Activated CD4-positive, alpha-beta T cell treated with anti-CD3 and anti-CD28 coated beads, Interleukin-2, amount 50 U/mL, for 1 hour (primary cell): ENCODE measurements around the gene MAGI2.
"Not testable (repeated sequence)": the region's sequence is repeated elsewhere in the genome, so short reads cannot be mapped to it uniquely, and the experiment has no call there.

Source experiments
- DNase-seq: peaks from one replicate; pipeline ENCODE4 v3.0.0-alpha.2; 2020

Gene MAGI2

DNA sequence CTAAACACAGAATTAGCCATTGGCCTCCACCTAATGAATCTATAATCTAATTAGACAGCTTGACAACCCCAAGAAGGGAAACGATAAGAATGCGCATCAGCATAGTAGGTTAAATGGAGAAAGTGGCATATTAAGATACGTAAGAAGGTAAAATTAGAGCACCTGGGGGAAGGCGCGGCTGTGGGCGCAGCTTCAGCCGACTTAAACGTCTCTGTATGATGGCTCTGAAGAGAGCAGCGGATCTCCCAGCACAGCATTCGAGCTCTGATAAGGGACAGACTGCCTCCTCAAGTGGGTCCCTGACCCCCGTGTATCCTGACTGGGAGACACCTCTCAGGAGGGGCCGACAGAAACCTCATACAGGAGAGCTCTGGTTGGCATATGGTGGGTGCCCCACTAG, 1136.1 kb downstream of the MAGI2 start:
- DNase-seq, result no peak

DNA sequence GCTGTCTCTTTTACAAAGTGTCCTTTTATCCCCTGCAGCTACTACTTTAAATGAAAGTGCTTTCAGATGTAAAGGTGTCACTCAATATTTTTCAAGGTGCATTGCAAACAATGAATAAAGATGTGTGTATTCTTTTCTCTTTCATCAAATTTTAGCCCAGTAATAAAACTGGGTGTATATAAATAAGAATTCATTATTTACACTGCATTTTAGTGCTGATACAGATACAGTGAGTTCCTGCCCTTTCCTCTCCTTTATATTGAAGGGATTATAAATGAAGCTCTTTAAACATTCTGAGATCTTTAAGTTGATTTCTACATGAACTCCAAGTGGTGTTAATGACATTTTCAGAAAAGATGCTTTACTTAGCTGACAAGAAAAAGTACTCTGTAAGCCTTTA, 1137.4 kb downstream of the MAGI2 start:
- no peak for DNase-seq

DNA sequence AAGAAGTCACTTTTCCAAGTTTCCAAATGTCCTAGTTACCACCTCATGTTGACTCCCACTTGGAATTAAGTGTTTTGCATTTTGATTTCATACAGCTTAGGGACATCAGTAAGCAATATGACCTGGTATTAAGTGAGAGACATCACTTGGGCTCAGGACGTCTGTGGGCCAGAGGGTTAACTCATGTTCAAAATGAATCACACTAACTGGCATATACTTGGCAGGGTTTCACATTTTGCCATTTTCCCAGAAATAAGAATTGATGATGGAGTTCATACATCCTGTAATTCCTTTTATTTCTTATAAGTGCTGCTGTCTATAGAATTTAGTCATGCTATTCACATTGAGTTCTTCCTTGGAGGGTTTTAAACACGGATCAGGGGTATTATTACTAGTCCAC, 1138.3 kb downstream of the MAGI2 start:
- DNase-seq, result no peak

GRCh38 chr7:78311181-78311580, 1142.3 kb downstream of the MAGI2 start:
- DNase-seq, result no peak

- no peak for DNase-seq
Measured at GRCh38 chr7:78307892-78308291, 1145.6 kb downstream of the MAGI2 start.

- DNase-seq, result no peak
Measured at GRCh38 chr7:78306634-78307033, 1146.8 kb downstream of the MAGI2 start.

DNA sequence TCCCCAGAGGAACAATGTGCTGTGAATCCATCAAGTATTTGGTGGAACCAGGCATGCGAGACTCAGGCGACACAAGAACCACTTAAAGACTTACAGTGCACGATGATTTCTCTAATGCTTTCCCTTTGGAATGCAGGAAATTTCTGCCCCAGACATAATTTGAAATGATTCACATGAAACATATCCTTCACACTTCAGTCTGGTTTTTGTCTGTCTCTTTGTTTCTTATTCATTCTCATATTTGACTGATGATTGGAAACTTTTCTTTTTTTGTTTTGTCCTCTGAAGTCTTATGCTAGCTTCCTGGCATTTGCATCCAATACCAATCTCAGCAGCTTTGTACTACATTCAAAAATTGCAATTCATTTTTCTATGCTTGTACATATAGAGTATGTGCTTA, 1152.1 kb downstream of the MAGI2 start:
- no peak for DNase-seq

DNA sequence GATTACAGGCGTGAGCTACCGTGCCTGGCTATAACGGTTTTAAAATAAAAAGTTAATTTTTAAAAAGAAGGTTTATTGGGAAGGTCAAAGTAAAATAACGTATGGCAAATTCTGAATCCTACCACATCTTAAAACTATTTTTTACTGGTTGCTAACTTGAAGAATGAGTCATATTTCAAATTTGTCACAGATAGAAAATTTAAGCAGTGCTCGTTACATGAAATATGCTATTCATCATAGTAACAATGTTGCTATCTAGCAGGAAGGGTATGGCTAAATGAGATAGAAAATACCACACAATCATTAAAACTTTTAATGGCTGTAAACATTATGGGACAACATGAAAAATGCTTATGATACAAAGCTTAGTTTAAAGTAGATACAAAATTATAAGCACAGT, 1154.4 kb downstream of the MAGI2 start:
- DNase-seq, result no peak

DNA sequence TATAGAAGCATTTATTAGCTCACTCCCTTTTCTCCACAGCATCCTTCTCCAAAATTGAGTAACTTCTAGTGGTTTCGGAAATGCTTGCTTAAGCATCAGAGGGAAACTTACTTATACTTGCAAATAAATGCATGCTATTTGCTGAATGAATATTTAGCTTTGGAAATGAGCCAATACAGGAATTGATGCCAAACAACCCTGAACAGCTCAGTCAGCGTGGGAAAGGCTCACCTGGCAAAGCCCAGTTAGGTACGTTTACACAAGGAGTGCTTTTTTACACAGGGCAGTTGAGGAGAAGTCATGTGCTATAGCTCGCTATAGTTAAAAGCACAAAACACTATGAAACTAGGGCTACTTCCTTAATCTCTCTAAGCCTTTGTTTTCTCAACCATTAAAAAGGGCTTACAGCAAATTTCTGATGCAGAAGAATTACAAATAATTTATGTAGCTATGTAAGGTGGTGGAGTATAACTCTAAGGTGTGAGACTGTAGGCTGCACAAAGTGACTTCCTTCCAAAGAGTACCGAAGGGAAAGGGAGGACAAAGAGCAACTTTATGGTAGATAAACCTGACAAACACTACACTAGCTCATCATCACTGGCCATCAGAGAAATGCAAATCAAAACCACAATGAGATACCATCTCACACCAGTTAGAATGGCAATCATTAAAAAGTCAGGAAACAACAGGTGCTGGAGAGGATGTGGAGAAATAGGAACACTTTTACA, 1156.7 kb downstream of the MAGI2 start:
- no peak for DNase-seq

DNA sequence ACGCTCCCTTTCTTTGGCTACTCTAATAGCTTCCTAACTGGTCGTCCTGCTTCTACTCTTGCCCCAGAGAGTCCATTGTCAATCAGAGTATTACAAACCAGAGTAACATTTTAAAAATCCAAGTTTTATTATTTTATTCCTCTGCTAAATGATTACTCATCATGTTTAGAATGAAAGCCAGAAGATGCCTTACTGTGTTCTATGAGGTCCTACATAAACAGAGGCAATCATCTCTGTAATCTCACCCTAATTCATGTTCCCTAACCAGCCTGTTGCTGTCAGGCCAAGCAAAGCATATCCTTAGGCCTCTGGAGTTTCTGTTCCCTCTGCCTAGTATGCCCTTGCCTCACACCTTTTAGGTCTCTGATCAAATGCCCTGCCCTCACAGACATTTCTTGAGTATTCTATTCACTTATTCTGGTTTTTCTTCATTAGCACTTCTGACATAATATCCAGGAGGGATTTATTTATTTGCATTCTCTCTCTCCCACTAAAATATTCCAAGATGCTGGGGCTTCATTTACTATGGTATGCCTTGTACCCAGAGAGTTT, 1157.3 kb downstream of the MAGI2 start:
- DNase-seq, result no peak

DNA sequence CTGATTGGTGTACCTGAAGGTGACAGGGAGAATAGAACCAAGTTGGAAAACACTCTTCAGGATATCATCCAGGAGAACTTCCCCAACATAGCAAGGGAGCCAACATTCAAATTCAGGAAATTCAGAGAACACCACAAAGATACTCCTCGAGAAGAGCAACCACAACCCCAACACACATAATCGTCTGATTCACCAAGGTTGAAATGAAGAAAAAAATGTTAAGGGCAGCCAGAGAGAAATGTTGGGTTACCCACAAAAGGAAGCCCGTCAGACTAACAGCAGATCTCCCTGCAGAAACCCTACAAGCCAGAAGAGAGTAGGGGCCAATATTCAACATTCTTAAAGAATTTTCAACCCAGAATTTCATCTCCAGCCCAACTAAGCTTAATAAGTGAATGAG, 1164.0 kb downstream of the MAGI2 start:
- not testable (repeated sequence) for DNase-seq

DNA sequence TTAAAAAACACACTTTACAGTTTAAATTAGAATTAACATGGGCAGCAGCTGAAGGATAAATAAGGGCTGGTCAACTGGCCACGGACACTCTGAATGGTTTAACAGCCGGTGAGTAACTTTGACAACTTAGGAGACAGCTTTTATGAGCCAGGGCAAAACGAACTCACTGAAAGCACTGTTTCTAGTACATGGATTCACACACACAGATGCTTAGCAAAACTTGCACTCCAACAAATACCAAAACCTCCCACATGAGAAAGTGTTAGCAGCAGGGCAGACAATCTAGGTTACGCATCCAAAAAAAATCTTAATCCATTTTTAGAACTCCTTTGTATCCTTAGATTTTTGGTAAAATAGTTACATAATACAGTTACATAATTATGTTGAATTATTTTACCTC, 1168.5 kb downstream of the MAGI2 start:
- DNase-seq, result no peak

GRCh38 chr7:78280276-78280675, 1173.2 kb downstream of the MAGI2 start:
- DNase-seq, result no peak

DNA sequence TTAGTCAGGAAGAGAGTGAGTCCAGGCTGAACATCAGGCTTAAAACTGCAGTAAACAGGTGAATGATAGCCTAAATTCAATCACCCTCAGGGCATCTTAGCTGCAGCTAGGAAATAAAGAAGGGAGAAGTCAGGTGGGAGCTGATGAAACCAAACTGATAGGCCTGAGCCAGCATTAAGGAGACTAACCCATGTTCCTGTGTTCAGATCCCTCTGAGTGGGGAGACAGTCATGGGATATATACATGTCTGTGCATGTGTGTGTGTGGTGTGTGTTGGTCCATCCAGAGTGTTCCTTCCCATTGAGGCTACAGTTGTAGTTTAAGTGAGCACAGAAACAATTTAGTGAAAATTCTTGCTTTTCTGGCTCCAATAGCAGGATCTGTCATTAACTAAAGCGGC, 1174.0 kb downstream of the MAGI2 start:
- DNase-seq, result no peak

GRCh38 chr7:78279032-78279431, 1174.4 kb downstream of the MAGI2 start:
- DNase-seq, result no peak

DNA sequence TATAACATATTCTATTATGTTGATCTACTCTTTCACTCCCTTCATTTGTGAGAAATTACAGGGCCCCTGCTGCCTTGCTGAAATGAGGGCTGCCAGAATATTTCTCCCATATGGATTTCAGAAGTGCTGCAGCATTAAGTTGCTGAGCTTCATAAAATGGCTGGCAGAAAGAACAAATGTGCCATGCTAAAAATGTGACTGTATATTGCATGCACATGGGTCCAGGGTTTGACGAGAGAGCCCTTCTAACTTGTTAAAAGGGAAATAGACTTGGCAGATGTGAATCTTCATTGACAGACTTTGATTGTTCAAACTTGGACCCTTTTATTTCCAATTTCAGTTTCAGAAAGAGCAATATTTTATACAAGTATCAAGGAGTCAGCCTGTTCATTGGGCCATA, 1186.3 kb downstream of the MAGI2 start:
- DNase-seq, result no peak

DNA sequence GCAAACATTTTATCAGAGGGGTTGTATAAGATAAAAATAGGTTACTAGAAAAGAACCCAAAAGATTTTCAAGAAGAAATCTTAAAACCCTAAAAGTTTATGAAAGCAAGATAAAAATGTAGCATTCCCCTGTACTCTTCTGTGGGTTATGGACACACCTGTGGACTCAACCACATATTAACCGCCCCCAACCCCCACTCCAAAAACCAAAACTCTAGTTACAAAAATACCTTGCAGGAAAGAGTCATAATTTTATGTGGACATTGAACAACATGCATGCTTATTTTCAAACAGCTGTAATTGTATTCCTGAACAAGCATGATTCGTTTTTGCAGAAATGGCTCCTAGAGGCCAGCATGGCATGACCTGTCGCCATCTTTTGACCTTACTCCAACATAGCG, 1188.0 kb downstream of the MAGI2 start:
- no peak for DNase-seq

GRCh38 chr7:78265071-78265470, 1188.4 kb downstream of the MAGI2 start:
- no peak for DNase-seq

DNA sequence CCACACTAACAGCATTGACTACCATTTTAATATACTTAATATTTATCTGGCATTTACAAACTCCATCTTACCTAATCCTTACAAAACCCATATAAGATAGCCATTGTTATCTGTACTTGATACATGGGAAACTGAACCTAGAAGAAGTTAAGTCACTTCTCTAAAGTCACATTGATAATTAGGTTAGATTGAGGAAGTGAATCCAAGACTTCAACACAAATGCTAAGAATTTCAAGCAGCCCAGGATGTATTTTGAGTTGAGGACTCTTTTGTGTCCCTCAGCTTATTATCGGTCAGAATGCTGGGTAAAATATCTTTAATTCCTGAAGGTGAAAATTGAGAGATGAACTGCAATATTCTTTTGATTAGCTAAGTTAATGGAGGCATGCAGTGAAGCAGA, 1189.4 kb downstream of the MAGI2 start:
- DNase-seq, result no peak

GRCh38 chr7:78261739-78262138, 1191.7 kb downstream of the MAGI2 start:
- no peak for DNase-seq

- no peak for DNase-seq
Measured at GRCh38 chr7:78261302-78261701, 1192.2 kb downstream of the MAGI2 start.

DNA sequence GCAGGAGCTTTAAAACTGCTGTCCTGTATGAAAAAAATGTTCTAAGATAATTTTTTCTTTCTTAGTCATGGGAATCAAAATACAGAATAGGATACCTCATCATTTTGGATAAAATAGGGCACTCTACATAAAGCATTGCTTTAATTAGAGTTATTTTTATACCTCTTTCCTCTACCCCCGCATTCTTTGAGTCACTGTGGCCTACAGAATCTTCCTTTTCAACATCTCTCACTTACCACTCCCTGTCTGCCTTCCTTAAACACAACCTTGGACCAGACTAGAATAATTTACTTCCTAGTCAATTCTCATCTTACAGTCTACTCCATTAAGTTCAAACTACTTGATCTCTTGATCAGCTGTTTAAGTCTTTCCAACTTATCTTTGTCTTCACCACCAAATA, 1192.6 kb downstream of the MAGI2 start:
- DNase-seq, result no peak

DNA sequence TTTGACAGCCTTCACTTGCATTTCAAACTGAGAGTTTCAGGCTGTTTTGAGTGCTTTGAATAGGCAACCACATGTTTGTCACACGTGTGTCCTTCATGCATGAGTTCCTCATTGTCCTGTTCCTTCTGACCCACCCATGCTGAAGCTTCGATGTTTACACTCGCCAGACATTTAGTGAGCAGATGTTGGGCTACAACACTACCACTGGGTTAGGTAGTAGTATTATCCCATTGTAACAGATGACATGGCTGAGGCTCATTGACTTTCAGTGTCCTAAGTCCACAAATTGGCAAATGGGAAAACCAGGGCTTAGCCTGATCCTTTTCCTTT, 1198.8 kb downstream of the MAGI2 start:
- no peak for DNase-seq

DNA sequence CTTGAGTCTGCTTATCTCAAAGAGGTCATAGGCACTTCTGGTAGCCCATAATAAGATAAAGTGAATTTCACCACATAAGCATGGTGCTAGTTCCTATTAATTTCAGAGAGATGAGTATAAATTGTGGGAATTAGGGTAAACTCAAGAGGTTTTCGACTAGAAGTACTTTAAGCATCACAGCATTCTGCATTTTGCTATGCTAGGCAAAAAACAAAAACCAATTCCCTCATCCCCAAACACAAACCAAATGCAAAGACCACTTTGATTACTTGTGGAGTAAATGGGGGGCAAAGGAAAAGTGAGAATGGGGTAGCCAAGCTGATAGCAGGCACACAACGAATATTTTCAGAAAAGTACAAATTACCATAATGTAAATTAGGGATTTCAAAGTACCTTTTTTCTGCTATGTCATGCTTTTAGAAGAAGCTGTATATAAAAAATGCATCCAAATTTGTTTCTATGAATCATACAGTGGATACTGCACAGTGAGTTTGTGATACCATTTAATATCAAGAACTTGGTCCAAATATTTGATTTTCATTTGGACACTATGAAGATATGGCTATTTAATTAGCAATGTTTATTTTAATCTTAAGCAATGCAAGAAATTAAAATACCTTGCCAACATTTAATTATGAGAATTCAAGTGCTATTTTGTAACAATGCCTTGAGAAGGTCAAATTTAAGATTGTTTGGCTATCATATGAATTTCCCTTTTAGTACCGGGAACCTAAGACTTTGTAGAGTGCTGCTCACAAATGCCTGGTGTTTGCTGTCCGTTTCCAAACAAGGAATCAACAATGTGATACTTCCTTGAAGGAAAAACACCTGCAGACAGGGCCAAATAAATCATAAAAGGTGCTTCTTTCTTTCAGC, 1199.4 kb downstream of the MAGI2 start:
- DNase-seq, result no peak
